H1 (cell line): Measurements from ENCODE around the gene OR2T4. TPM values are rescaled to one million over a fixed set of nuclear protein-coding genes. Genes with fewer than 3 reads are reported as not detected.

Experiments
- BCL11A ChIP-seq, 2 experiments: IDR thresholded peaks; one replicate each; pipeline ENCODE4 v1.6.1; 2011; ENCODE audit warnings: low read depth in 2 of 2, low read length in 2 of 2, mild to moderate bottlenecking in 2 of 2
- MAFK ChIP-seq: IDR thresholded peaks from 2 replicates; pipeline ENCODE4 v1.6.1; 2012; ENCODE audit warnings: low read depth, mild to moderate bottlenecking, improper control_type of control experiment, low read length
- NRF1 ChIP-seq: IDR thresholded peaks from 2 replicates; pipeline ENCODE4 v1.6.1; 2011; ENCODE audit warnings: mild to moderate bottlenecking, low read depth, low read length, improper control_type of control experiment
- SUZ12 ChIP-seq: fragments of 200-600 bp; sonication (generic); IDR thresholded peaks from 2 replicates; pipeline ENCODE4 v1.6.1; 2012; ENCODE audit warnings: mild to moderate bottlenecking, inconsistent platforms, low read length, moderate library complexity, mixed read lengths
- TEAD4 ChIP-seq: IDR thresholded peaks from 2 replicates; pipeline ENCODE4 v1.6.1; 2012; ENCODE audit warnings: low read depth, low read length, inconsistent platforms, mixed read lengths
- polyA plus RNA-seq, 7 experiments: library from polyadenylated mRNA; depleted of rRNA in 3 of 7; stranded (reverse) in 5 of 7; unstranded in 2 of 7; fragments of >200 nt in 5 of 7; fragments of 200-250 nt in 2 of 7; gene quantifications; 1 replicate in 5 of 7; 2 replicates in 1 of 7; 4 replicates in 1 of 7; pipeline versions ENCODE4 v1.2.1 to v1.2.3, GENCODE V29; 2011 to 2013; ENCODE audit warnings: missing spikeins in 2 of 7, mixed read lengths in 2 of 7
- total RNA-seq: library from RNA; stranded (reverse); fragmentation: NEBNext Ultra II Directional; extraction: Animal tissue kit (Norgen Biotek cat#: 25700); gene quantifications from 2 replicates; pipeline ENCODE4 v1.2.1, GENCODE V29; 2021
- TF ChIP-seq, protein P1 (sequence below): IDR thresholded peaks from 2 replicates; pipeline ENCODE4 v1.6.1; 2011; ENCODE audit warnings: low read length, improper control_type of control experiment

OR2T4 gene
- total and polyA plus RNA-seq, 2 of the 8 experiments (the other 6 are each of a cell fraction or from before 2014, with no cell fraction given), result not detected

DNA sequence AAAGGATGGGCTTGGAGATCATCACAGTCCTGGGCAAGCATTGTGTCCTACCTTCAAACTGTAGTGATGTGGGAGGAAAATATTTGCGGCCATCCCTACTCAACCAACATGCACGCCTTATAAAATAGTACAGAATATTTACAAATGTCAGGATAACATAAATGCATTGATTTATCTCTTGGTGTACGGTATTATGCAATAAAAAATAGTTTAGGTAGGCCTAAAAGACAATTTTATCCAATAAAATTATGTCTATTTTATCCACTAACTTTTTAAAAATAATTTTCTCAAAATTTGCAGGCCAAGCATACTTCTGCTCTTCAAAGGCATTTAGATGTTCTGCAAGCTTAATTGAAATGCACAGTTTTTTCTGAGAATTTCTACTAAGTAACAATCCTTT lies 41.3 kb downstream of the OR2T4 start, which contains the start of gene OR2T1 (continued):
- TF ChIP-seq, protein P1, sequence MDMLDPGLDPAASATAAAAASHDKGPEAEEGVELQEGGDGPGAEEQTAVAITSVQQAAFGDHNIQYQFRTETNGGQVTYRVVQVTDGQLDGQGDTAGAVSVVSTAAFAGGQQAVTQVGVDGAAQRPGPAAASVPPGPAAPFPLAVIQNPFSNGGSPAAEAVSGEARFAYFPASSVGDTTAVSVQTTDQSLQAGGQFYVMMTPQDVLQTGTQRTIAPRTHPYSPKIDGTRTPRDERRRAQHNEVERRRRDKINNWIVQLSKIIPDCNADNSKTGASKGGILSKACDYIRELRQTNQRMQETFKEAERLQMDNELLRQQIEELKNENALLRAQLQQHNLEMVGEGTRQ, result no peak
- TF ChIP-seq MAFK (no peak), TEAD4 (no peak), NRF1 (no peak), BCL11A (IDR thresholded peaks at IDR 0.05; ENCODE audit: low read depth in 2 of 2, low read length in 2 of 2) (no peak), SUZ12 (no peak)
